Activated CD8-positive, alpha-beta T cell treated with anti-CD3 and anti-CD28 coated beads for 36 hours (primary cell): Measurements from ENCODE around the gene STX2. TPM values are rescaled to one million over a fixed set of nuclear protein-coding genes. Genes with fewer than 3 reads are reported as not detected.

Experiments
- ATAC-seq: fragments of 200-7000 bp; cut with Tn5 transposase; one replicate; pipeline ENCODE4 v1.10.0; 2021; ENCODE audit warnings: mild to moderate bottlenecking, moderate library complexity
- CTCF ChIA-PET: fragments of 350-600 bp; sonication (Branson Sonifier 250); formaldehyde crosslinking; loops from one replicate; lab custom pipeline; 2021; ENCODE audit warnings: antibody characterized with exemption; lab: Charles Lee
- POLR2A ChIA-PET: fragments of 350-600 bp; sonication (Branson Sonifier 250); formaldehyde crosslinking; loops from one replicate; lab custom pipeline; 2021; ENCODE audit warnings: antibody characterized with exemption; lab: Charles Lee
- DNase-seq: peaks from one replicate; pipeline ENCODE4 v3.0.0-alpha.2; 2020
- H3K27ac Mint-ChIP-seq: one replicate; pipeline ENCODE4 v1.8.0; 2021; ENCODE audit warnings: mild to moderate bottlenecking, mixed read lengths
- H3K27me3 Mint-ChIP-seq: one replicate; pipeline ENCODE4 v1.8.0; 2021; ENCODE audit warnings: mixed read lengths
- H3K36me3 Mint-ChIP-seq: one replicate; pipeline ENCODE4 v1.8.0; 2021; ENCODE audit warnings: low read depth, mixed read lengths
- H3K4me1 Mint-ChIP-seq: one replicate; pipeline ENCODE4 v1.8.0; 2021; ENCODE audit warnings: low read depth, mixed read lengths
- H3K4me3 Mint-ChIP-seq: one replicate; pipeline ENCODE4 v1.8.0; 2021; ENCODE audit warnings: mild to moderate bottlenecking, moderate library complexity, mixed read lengths
- H3K9me3 Mint-ChIP-seq: one replicate; pipeline ENCODE4 v1.8.0; 2021; ENCODE audit warnings: mixed read lengths
- CTCF ChIP-seq: fragments of 200-600 bp; IDR thresholded peaks from one replicate; pipeline ENCODE4 v1.8.0; 2022; ENCODE audit warnings: antibody characterized with exemption, mild to moderate bottlenecking
- intact Hi-C: fragments of 100-400 bp; cut with micrococcal nuclease; formaldehyde crosslinking; loops from one replicate; pipeline ENCODE4 v1.10.0; 2022
- total RNA-seq, 2 experiments: library from RNA; stranded (reverse); gene quantifications; one replicate each; pipeline ENCODE4 v1.2.3, GENCODE V29; 2021

Gene STX2
- total RNA-seq, 2 experiments from 2014 or later = 11.8 to 12.4 TPM

GRCh38 chr12:130809791-130810190, 29.3 kb downstream of the STX2 start:
- Mint-ChIP-seq H3K9me3 (no peaks in the 10 kb centered on the region), H3K4me3 (no peak overlapping the region), H3K27me3 (no peaks in the 10 kb centered on the region), H3K27ac (no peak overlapping the region), H3K36me3 (peaks cover 50% of the 10 kb centered on the region), H3K4me1 (no peaks in the 10 kb centered on the region)
- ATAC-seq (no peak), DNase-seq (no peak)
- CTCF ChIA-PET = interaction anchor here (1.8 kb wide), 1 partner anchor 10 kb away, joined by 9 read pairs; no protein-coding TSS in a partner anchor
- intact Hi-C loops = no loop called here
- POLR2A ChIA-PET = no interaction called here
- TF ChIP-seq CTCF = no peak

DNA sequence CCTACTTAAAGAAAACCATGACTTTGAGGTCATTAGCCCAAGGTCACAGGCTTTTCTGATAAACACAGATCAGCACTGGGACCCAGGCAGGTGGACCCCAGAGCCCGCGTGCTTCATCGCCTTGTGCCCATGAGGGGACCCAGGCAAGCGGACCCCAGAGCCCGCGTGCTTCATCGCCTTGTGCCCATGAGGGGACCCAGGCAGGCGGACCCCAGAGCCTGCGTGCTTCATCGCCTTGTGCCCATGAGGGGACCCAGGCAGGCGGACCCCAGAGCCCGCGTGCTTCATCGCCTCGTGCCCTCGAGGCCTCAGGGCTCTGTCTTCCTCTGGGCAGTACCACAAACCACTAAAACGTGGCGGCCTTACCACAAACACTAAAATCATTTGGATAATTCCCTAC, 31.7 kb downstream of the STX2 start:
- intact Hi-C loops = no loop called here
- no peak for ATAC-seq
- H3K27ac Mint-ChIP-seq = no peak overlapping the region
- POLR2A ChIA-PET = no interaction called here
- no peaks in the 10 kb centered on the region for H3K27me3 Mint-ChIP-seq
- no peak overlapping the region for H3K4me3 Mint-ChIP-seq
- CTCF ChIA-PET = no interaction called here
- peaks cover 54% of the 10 kb centered on the region for H3K36me3 Mint-ChIP-seq
- H3K9me3 Mint-ChIP-seq = no peaks in the 10 kb centered on the region
- no peaks in the 10 kb centered on the region for H3K4me1 Mint-ChIP-seq
- no peak for TF ChIP-seq CTCF
- no peak for DNase-seq

GRCh38 chr12:130806574-130806973, 32.5 kb downstream of the STX2 start:
- CTCF ChIA-PET = interaction anchor here (0.7 kb wide), 1 partner anchor 11 kb away, joined by 3 read pairs; no protein-coding TSS in a partner anchor
- no peak overlapping the region for H3K4me3 Mint-ChIP-seq

DNA sequence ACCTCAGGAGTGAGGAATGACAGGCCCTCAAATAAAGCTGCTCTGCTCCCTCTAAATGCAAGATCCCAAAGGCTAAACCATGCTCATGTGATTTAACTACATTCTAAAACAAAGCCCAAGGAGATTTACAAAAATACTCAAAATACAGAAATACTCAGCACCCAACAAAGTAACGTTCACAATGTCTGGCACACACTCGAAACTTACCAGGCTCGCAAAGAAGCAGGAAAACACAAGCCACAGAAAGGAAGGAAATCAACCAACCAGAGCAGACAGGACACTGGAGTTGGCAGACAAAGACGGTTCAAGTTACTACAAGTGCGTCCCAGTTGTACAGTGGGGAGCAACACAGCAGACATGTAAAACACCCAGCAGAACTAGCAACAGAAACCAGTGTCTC, 33.4 kb downstream of the STX2 start:
- no peak for ATAC-seq
- no peak for DNase-seq
- Mint-ChIP-seq H3K4me3 (no peak overlapping the region), H3K36me3 (peaks cover 48% of the 10 kb centered on the region), H3K27me3 (no peaks in the 10 kb centered on the region), H3K9me3 (no peaks in the 10 kb centered on the region), H3K4me1 (no peaks in the 10 kb centered on the region), H3K27ac (no peak overlapping the region)
- intact Hi-C loops = no loop called here
- CTCF ChIA-PET = interaction anchor here (0.7 kb wide), 1 partner anchor 12 kb away, joined by 3 read pairs; no protein-coding TSS in a partner anchor
- TF ChIP-seq CTCF = no peak
- POLR2A ChIA-PET = no interaction called here

More at GRCh38 chr12:130806574-130806973, 32.5 kb downstream of the STX2 start:
- POLR2A ChIA-PET = no interaction called here
- no peak for TF ChIP-seq CTCF
- Mint-ChIP-seq H3K4me1 (no peaks in the 10 kb centered on the region), H3K36me3 (peaks cover 51% of the 10 kb centered on the region), H3K27ac (no peak overlapping the region), H3K9me3 (no peaks in the 10 kb centered on the region), H3K27me3 (no peaks in the 10 kb centered on the region)
- ATAC-seq = no peak
- intact Hi-C loops = no loop called here
- DNase-seq = no peak

GRCh38 chr12:130804216-130804615, 34.8 kb downstream of the STX2 start:
- Mint-ChIP-seq H3K27me3 (no peaks in the 10 kb centered on the region), H3K4me1 (no peaks in the 10 kb centered on the region), H3K4me3 (no peak overlapping the region), H3K36me3 (peaks cover 49% of the 10 kb centered on the region), H3K9me3 (no peaks in the 10 kb centered on the region), H3K27ac (no peak overlapping the region)
- CTCF ChIA-PET = no interaction called here
- POLR2A ChIA-PET = no interaction called here
- intact Hi-C loops = no loop called here
- DNase-seq (no peak), ATAC-seq (no peak)
- TF ChIP-seq CTCF = no peak
